SKM-1 (cell line): ENCODE results near the gene TUBGCP6.
"Not testable (repeated sequence)": the region's sequence is repeated elsewhere in the genome, so short reads cannot be mapped to it uniquely, and the experiment has no call there.

Experiments used
- DNase-seq: peaks from one replicate; lab custom pipeline; 2025; ENCODE audit not compliant: unreplicated experiment; lab: John Stamatoyannopoulos, UW

The TUBGCP6 gene

GRCh38 chr22:50171965-50172421 lies 72.8 kb downstream of the TUBGCP6 start:
- DNase-seq = no peak

GRCh38 chr22:50171319-50171964 lies 73.4 kb downstream of the TUBGCP6 start:
- no peak for DNase-seq

DNA sequence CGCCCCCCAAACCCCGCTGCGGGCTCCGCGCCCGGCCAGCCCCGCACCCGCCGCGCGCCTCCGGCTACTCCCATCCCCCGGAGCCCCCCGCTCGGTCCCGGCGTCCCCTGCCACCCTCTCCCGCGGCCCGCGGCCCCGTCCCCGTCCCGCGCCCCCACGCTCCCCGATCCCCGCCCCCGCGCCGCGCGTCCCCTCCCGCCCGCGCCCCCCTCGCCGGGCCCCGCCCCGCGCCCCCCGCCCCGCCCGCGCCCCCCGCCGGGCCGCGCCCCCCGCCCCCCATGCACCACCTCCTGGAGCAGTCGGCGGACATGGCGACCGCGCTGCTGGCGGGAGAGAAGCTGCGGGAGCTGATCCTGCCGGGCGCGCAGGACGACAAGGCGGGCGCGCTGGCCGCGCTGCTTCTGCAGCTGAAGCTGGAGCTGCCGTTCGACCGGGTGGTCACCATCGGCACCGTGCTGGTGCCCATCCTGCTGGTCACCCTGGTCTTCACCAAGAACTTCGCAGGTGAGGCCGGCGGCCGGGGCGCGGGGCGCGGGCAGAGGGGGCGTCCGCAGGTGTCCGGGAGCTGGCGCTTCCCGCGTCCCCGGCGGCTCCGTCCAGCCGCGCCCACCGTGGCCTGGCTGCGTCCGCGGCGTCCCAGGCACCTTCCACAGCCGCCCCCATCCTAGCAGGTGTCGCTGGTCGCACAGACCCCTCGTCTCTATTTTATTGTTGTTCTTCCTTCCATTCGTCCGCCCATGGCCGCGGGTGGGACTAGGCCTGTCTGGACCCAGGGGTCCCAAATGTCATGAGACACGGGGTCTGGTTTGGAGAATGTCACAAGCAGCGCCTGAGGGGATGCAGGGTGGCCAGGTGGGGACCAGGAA lies 74.1 kb downstream of the TUBGCP6 start, which contains the start of gene PANX2:
Gene PANX2, plus strand, starts transcription at position 279 of the 866 bp plus-strand sequence. Its CDS starts 0 bp downstream, at position 279.
- DNase-seq = no peak

DNA sequence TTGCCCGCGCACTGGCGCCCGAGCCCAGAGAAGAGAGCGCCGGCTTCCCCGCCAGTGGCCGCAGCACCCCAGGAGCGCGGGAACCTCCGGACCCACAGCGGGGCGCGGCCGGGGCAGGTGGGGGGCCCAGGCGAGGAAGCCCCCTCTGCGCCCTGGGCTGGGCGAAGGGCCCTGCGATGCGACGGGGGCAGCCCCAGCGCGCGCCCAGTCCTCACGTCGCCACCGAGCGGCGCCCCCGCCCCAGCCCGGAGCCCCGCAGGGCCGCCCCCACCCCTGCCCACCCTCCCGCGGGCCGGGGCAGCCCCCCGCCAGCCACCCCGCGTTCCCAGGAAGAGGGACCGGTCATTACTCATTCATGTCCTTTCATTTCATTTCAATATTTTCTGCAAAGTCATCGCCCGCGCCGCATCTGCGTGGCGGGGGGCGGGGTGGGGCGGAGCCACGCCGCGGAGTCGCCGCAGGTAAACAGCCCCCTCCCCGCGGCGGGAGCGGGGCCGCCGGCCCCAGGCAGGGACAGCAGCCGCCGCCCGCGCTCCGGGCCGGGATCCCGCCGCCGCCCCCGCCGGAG lies 75.0 kb downstream of the TUBGCP6 start:
- no peak for DNase-seq

GRCh38 chr22:50169181-50169759 lies 75.6 kb downstream of the TUBGCP6 start:
- no peak for DNase-seq

GRCh38 chr22:50168490-50169180 lies 76.2 kb downstream of the TUBGCP6 start:
- DNase-seq = not testable (repeated sequence)

DNA sequence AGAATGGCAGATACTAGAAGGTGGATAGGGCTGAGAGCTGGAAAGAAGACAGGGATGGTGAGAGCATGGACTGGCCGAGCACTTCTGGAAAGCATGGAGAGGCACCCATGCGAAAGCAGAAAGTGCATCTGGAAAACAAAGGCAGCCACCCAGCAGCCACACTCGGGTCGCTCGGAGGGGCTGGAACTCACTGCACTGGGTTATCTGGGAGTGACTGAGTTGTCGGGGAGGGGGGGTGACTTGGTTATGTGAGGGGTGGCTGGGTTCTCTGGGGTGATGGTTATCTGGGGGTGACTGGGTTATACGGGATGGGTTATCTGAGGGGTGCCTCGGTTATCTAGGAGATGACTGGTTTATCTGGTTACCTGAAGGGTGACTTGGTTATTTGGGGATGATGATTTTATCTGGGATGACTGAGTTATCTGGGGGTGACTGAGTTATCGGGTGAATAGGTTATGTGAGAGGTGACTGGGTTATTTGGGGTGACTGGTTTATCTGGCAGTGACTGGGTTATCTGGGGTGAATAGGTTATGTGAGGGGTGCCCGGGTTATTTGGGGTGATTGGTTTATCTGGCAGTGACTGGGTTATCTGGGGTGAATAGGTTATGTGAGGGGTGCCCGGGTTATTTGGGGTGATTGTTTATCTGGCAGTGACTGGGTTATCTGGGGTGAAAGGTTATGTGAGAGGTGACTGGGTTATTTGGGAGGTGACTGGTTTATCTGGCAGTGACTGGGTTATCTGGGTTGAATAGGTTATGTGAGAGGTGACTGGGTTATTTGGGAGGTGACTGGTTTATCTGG lies 76.9 kb downstream of the TUBGCP6 start:
- DNase-seq = no peak
